Thyroid gland (tissue), 4 donors: ENCODE data around the gene BZW1.

Source experiments
- POLR2A ChIP-seq, 2 donors: fragments of 450-650 bp; IDR thresholded peaks; one replicate each; pipeline ENCODE4 v1.6.1; 2017; ENCODE audit warnings: antibody characterized with exemption in 2 of 2, mild to moderate bottlenecking in 2 of 2, moderate library complexity in 1 of 2
- TF ChIP-seq, protein P1 (sequence below), 6 experiments: fragments of 200-600 bp in 3 of 6; fragments of 450-650 bp in 3 of 6; sonication (generic) in 3 of 6; IDR thresholded peaks; one replicate each; pipeline ENCODE4 v1.5.1; 2016 to 2019; ENCODE audit warnings: antibody characterized with exemption in 6 of 6, mild to moderate bottlenecking in 2 of 6, inconsistent platforms in 1 of 6, moderate library complexity in 1 of 6

DNA sequence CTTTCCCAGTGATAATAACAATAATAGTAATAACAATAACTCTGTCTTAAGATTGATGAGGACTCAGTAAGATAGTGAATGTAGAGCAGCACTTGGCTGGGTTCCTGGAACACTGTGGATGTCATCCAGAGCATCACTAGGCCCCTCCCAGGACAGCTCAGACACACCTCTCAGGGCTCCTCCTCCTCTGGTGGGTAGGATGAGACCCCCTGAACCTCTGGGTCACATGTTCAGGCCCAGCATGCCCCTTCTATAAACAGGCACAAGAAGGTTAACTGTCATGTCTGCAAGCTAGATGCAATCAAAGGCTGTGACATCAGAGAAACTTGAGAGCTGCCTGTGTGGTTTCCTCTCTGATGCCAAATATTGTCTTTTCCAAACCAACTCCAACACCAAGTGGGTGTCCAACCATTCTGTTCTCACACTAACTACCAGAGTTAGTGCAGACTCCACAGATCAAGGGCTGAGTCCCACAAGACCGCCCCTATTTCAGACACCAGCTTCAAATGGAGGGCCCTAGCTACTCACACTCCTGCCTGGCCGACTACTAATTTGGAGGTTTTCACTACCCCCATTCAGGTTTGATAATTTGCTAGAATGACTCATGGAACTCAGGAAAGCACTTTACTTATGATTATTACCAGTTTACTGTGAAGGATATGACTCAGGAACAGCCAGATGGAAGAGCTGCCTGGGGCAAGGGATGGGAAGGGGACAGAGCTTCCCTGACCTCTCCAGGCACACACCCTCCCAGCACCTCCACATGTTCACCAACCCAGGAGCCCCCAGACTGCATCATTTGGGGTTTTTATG is 46.4 kb upstream of the BZW1 start:
- TF ChIP-seq POLR2A (IDR thresholded peaks at IDR 0.05) = no peak
- TF ChIP-seq, protein P1, sequence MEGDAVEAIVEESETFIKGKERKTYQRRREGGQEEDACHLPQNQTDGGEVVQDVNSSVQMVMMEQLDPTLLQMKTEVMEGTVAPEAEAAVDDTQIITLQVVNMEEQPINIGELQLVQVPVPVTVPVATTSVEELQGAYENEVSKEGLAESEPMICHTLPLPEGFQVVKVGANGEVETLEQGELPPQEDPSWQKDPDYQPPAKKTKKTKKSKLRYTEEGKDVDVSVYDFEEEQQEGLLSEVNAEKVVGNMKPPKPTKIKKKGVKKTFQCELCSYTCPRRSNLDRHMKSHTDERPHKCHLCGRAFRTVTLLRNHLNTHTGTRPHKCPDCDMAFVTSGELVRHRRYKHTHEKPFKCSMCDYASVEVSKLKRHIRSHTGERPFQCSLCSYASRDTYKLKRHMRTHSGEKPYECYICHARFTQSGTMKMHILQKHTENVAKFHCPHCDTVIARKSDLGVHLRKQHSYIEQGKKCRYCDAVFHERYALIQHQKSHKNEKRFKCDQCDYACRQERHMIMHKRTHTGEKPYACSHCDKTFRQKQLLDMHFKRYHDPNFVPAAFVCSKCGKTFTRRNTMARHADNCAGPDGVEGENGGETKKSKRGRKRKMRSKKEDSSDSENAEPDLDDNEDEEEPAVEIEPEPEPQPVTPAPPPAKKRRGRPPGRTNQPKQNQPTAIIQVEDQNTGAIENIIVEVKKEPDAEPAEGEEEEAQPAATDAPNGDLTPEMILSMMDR (IDR thresholded peaks at IDR 0.05) = no peak
